ENCODE results near the gene VPS26C. TPM values are rescaled to one million over a fixed set of nuclear protein-coding genes. Genes with fewer than 3 reads are reported as not detected.

The VPS26C gene
- total RNA-seq, 2 experiments from 2014 or later = 96.2 to 98.7 TPM

DNA sequence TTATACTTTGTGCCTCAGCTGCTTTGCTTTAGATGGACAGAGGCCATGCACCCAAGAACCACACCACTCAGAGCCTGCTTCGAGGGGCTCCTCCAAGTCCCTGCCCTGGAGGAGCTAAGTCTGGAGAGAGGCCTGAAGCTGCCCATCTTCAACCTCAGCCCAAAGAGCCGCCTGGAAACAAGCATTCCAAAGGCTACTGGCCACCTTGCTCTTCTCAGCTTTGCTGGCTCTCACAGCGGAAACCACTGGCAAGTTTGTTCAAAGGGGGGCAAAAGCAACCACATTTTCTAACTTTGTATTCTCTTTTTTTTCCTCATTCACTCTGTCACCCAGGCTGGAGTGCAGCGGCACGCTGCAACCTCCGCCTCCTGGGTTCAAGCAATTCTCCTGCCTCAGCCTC lies 23.2 kb downstream of the VPS26C start:
- peaks cover 5% of the 10 kb centered on the region for H3K9me3 Mint-ChIP-seq (ENCODE audit: insufficient read depth)
- H3K27me3 Mint-ChIP-seq (ENCODE audit: low read depth) = no peaks in the 10 kb centered on the region
- H3K36me3 Mint-ChIP-seq (ENCODE audit: low read depth) = peaks cover 77% of the 10 kb centered on the region
- ChIA-PET POLR2A (interaction anchor here (0.9 to 3.9 kb wide), 7 partner anchors 10 to 122 kb away, joined by 3 to 28 read pairs (median 7); partner anchors contain the start of gene VPS26C), CTCF (interaction anchor here (1.1 to 5.6 kb wide), 7 partner anchors 10 to 125 kb away, joined by 3 to 36 read pairs (median 4); partner anchors contain the start of gene VPS26C)
- DNase-seq (no peak), ATAC-seq (no peak)
- H3K27ac Mint-ChIP-seq = peak overlapping the region; percentile 94
- peaks cover 88% of the 10 kb centered on the region for H3K4me1 Mint-ChIP-seq (ENCODE audit: low read depth)
- H3K4me3 Mint-ChIP-seq = peak overlapping the region; percentile 15

- ChIA-PET CTCF (no interaction called here), POLR2A (no interaction called here)
- Mint-ChIP-seq H3K4me3 (no peak overlapping the region), H3K36me3 (ENCODE audit: low read depth) (peaks cover 89% of the 10 kb centered on the region), H3K9me3 (ENCODE audit: insufficient read depth) (peaks cover 5% of the 10 kb centered on the region), H3K27me3 (ENCODE audit: low read depth) (no peaks in the 10 kb centered on the region), H3K27ac (peak overlapping the region; percentile 63), H3K4me1 (ENCODE audit: low read depth) (peaks cover 95% of the 10 kb centered on the region)
- no peak for ATAC-seq
- no peak for DNase-seq
These were observed 25.7 kb downstream of the VPS26C start for GRCh38 chr21:37241426-37241825.

- no peak overlapping the region for H3K4me3 Mint-ChIP-seq
- no peak for ATAC-seq
- DNase-seq = no peak
- H3K9me3 Mint-ChIP-seq (ENCODE audit: insufficient read depth) = peaks cover 5% of the 10 kb centered on the region
- H3K36me3 Mint-ChIP-seq (ENCODE audit: low read depth) = peaks cover 89% of the 10 kb centered on the region
- ChIA-PET POLR2A (no interaction called here), CTCF (interaction anchor here (0.7 kb wide), 1 partner anchor 74 kb away, joined by 4 read pairs; no protein-coding TSS in a partner anchor)
- H3K4me1 Mint-ChIP-seq (ENCODE audit: low read depth) = peaks cover 94% of the 10 kb centered on the region
- H3K27me3 Mint-ChIP-seq (ENCODE audit: low read depth) = no peaks in the 10 kb centered on the region
- peak overlapping the region; percentile 67 for H3K27ac Mint-ChIP-seq
These were observed 26.2 kb downstream of the VPS26C start for GRCh38 chr21:37240978-37241377.

GRCh38 chr21:37237764-37238163 lies 29.4 kb downstream of the VPS26C start:
- ATAC-seq (peak; percentile 96), DNase-seq (peak; percentile 51)
- peaks cover 64% of the 10 kb centered on the region for H3K4me1 Mint-ChIP-seq (ENCODE audit: low read depth)
- H3K27me3 Mint-ChIP-seq (ENCODE audit: low read depth) = no peaks in the 10 kb centered on the region
- H3K36me3 Mint-ChIP-seq (ENCODE audit: low read depth) = peaks cover 75% of the 10 kb centered on the region
- ChIA-PET CTCF (no interaction called here), POLR2A (no interaction called here)
- H3K27ac Mint-ChIP-seq = peak overlapping the region; percentile 90
- H3K9me3 Mint-ChIP-seq (ENCODE audit: insufficient read depth) = no peaks in the 10 kb centered on the region
- H3K4me3 Mint-ChIP-seq = peak overlapping the region; percentile 46

- peak overlapping the region; percentile 46 for H3K4me3 Mint-ChIP-seq
- peaks cover 60% of the 10 kb centered on the region for H3K4me1 Mint-ChIP-seq (ENCODE audit: low read depth)
- ChIA-PET CTCF (interaction anchor here (1.3 kb wide), 1 partner anchor 12 kb away, joined by 4 read pairs; no protein-coding TSS in a partner anchor), POLR2A (interaction anchor here (1.3 kb wide), 1 partner anchor 12 kb away, joined by 3 read pairs; no protein-coding TSS in a partner anchor)
- H3K9me3 Mint-ChIP-seq (ENCODE audit: insufficient read depth) = no peaks in the 10 kb centered on the region
- H3K27me3 Mint-ChIP-seq (ENCODE audit: low read depth) = no peaks in the 10 kb centered on the region
- DNase-seq (no peak), ATAC-seq (peak; percentile 36)
- H3K36me3 Mint-ChIP-seq (ENCODE audit: low read depth) = peaks cover 79% of the 10 kb centered on the region
- H3K27ac Mint-ChIP-seq = peak overlapping the region; percentile 90
These were observed 29.8 kb downstream of the VPS26C start for GRCh38 chr21:37237346-37237745.

DNA sequence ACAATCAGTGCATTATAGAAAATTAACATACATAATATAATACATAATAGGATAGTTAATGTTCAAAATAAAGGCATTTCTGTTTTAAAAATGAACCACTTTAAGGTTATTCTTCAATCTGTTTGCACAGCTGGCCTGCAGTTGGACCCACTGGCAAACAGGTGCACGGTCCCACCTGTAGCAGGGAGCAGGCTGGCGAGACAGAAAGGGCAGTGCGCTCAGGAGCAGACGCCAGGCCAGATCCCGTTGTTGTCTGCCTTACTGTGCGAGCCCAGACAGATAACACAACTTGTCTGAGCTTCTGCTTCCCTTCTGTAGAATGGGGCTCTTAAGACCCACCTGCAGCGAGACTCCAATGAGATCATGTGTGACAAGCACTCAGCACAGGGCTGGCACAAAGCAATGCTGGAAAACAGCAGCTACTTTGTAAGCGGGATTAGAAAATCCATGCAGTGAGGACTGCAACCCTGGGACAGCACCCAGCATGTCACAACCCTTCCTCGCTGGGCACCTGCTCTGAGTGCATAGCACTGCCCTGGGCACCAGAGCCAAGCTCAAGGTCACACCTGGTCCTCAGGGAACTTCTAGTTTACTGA lies 33.5 kb downstream of the VPS26C start:
- DNase-seq = no peak
- ChIA-PET POLR2A (interaction anchor here (0.6 to 1.0 kb wide), 3 partner anchors 13 to 48 kb away, joined by 3 read pairs; no protein-coding TSS in a partner anchor), CTCF (interaction anchor here (1.0 kb wide), 1 partner anchor 11 kb away, joined by 3 read pairs; no protein-coding TSS in a partner anchor)
- H3K9me3 Mint-ChIP-seq (ENCODE audit: insufficient read depth) = no peaks in the 10 kb centered on the region
- no peaks in the 10 kb centered on the region for H3K27me3 Mint-ChIP-seq (ENCODE audit: low read depth)
- peaks cover 72% of the 10 kb centered on the region for H3K36me3 Mint-ChIP-seq (ENCODE audit: low read depth)
- no peak overlapping the region for H3K27ac Mint-ChIP-seq
- ATAC-seq = no peak
- H3K4me1 Mint-ChIP-seq (ENCODE audit: low read depth) = peaks cover 38% of the 10 kb centered on the region
- no peak overlapping the region for H3K4me3 Mint-ChIP-seq

- ChIA-PET CTCF (no interaction called here), POLR2A (interaction anchor here (0.8 kb wide), 1 partner anchor 50 kb away, joined by 3 read pairs; no protein-coding TSS in a partner anchor)
- Mint-ChIP-seq H3K27ac (peak overlapping the region; percentile 43), H3K36me3 (ENCODE audit: low read depth) (peaks cover 71% of the 10 kb centered on the region), H3K27me3 (ENCODE audit: low read depth) (no peaks in the 10 kb centered on the region), H3K4me3 (no peak overlapping the region), H3K4me1 (ENCODE audit: low read depth) (peaks cover 30% of the 10 kb centered on the region), H3K9me3 (ENCODE audit: insufficient read depth) (no peaks in the 10 kb centered on the region)
- no peak for DNase-seq
- no peak for ATAC-seq
These were observed 34.7 kb downstream of the VPS26C start for GRCh38 chr21:37232274-37233018.

GRCh38 chr21:37231671-37232070 lies 35.5 kb downstream of the VPS26C start:
- DNase-seq (no peak), ATAC-seq (no peak)
- H3K9me3 Mint-ChIP-seq (ENCODE audit: insufficient read depth) = no peaks in the 10 kb centered on the region
- H3K27ac Mint-ChIP-seq = peak overlapping the region; percentile 13
- H3K27me3 Mint-ChIP-seq (ENCODE audit: low read depth) = no peaks in the 10 kb centered on the region
- CTCF ChIA-PET = no interaction called here
- peaks cover 69% of the 10 kb centered on the region for H3K36me3 Mint-ChIP-seq (ENCODE audit: low read depth)
- POLR2A ChIA-PET = no interaction called here
- no peak overlapping the region for H3K4me3 Mint-ChIP-seq
- peaks cover 29% of the 10 kb centered on the region for H3K4me1 Mint-ChIP-seq (ENCODE audit: low read depth)

DNA sequence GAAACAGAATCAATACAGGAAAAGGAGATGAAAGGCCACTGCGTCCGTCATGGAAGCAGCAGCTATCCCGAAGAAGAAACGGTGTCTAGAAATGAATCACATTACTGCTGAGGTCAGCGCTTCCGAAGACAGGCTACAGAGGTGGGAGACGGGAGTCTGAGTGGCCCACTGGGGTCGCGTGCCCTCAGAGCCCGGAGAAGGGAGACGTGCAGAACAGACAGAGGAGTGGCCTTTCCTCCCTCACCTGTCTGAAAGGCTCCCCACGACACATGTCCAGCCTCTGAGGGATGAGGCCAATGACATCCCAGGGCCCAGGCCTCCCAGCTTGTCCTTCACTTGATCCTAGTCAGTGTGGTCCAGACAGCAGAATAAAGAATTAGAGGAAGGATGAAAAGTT lies 35.9 kb downstream of the VPS26C start:
- peaks cover 69% of the 10 kb centered on the region for H3K36me3 Mint-ChIP-seq (ENCODE audit: low read depth)
- no peak for ATAC-seq
- peaks cover 29% of the 10 kb centered on the region for H3K4me1 Mint-ChIP-seq (ENCODE audit: low read depth)
- H3K4me3 Mint-ChIP-seq = no peak overlapping the region
- peak overlapping the region; percentile 13 for H3K27ac Mint-ChIP-seq
- no peaks in the 10 kb centered on the region for H3K27me3 Mint-ChIP-seq (ENCODE audit: low read depth)
- no peaks in the 10 kb centered on the region for H3K9me3 Mint-ChIP-seq (ENCODE audit: insufficient read depth)
- ChIA-PET CTCF (no interaction called here), POLR2A (no interaction called here)
- DNase-seq = no peak

DNA sequence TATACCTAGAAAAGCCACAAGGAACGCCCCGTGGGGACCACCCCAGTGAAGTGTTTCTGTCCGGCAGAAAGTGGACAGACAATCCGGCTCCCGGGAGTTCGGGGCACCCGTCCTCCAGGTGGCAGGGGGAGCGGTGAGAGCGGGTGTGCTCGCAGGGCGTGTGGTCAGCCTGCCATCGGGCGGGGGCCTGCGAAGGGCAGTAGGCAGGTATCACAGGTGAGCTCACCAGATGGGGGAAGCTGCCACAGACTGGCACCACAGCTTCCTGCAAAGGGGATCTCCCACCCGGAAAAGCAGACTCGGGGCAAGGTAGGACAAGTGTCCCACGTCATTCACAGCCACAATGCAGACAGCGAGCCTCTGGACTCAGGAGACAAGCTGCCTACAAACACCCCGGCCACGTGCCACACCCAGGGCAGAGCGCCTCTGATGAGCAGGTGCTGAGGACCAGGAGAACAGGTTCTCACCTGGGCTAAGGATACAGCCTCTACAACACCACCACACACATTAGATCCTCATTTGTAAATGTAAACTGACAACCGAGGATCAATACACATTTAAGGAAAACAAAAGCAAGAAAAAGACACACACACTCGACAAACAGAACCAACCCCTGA lies 36.4 kb downstream of the VPS26C start:
- ChIA-PET POLR2A (interaction anchor here (0.8 to 1.6 kb wide), 2 partner anchors 14 to 36 kb away, joined by 5 to 7 read pairs; partner anchors contain the start of gene VPS26C), CTCF (interaction anchor here (1.2 kb wide), 2 partner anchors 37 to 233 kb away, joined by 3 to 6 read pairs; partner anchors contain the start of gene VPS26C)
- DNase-seq = no peak
- Mint-ChIP-seq H3K27me3 (ENCODE audit: low read depth) (no peaks in the 10 kb centered on the region), H3K4me3 (no peak overlapping the region), H3K4me1 (ENCODE audit: low read depth) (peaks cover 30% of the 10 kb centered on the region), H3K27ac (peak overlapping the region; percentile 13), H3K9me3 (ENCODE audit: insufficient read depth) (no peaks in the 10 kb centered on the region), H3K36me3 (ENCODE audit: low read depth) (peaks cover 71% of the 10 kb centered on the region)
- no peak for ATAC-seq

GRCh38 chr21:37228003-37228400 lies 39.1 kb downstream of the VPS26C start:
- no peak overlapping the region for H3K4me3 Mint-ChIP-seq
- peak overlapping the region; percentile 43 for H3K27ac Mint-ChIP-seq
- ChIA-PET CTCF (interaction anchor here (1.0 kb wide), 1 partner anchor 27 kb away, joined by 4 read pairs; no protein-coding TSS in a partner anchor), POLR2A (interaction anchor here (0.6 to 1.5 kb wide), 3 partner anchors 30 to 159 kb away, joined by 3 read pairs; no protein-coding TSS in a partner anchor)
- DNase-seq = no peak
- no peaks in the 10 kb centered on the region for H3K9me3 Mint-ChIP-seq (ENCODE audit: insufficient read depth)
- H3K27me3 Mint-ChIP-seq (ENCODE audit: low read depth) = no peaks in the 10 kb centered on the region
- peaks cover 58% of the 10 kb centered on the region for H3K4me1 Mint-ChIP-seq (ENCODE audit: low read depth)
- peaks cover 84% of the 10 kb centered on the region for H3K36me3 Mint-ChIP-seq (ENCODE audit: low read depth)
- ATAC-seq = no peak

Measured in activated CD8-positive, alpha-beta T cell treated with anti-CD3 and anti-CD28 coated beads, Interleukin-2, amount 10 ng/mL, durations not matched to agents 7 days and 5 days (primary cell).